ENCODE measurements around the gene ABCA6. TPM values are rescaled to one million over a fixed set of nuclear protein-coding genes. Genes with fewer than 3 reads are reported as not detected.

The ABCA6 gene
- total and polyA plus RNA-seq, 2 of the 13 experiments (the other 11 are each of a cell fraction or from before 2014, with no cell fraction given): 0.05 to 0.11 TPM

GRCh38 chr17:69047368-69048263, 94.1 kb downstream of the ABCA6 start (continued):
- no peak for TF ChIP-seq FLYWCH1 (CRISPR knock-in tag; IDR thresholded peaks at IDR 0.05)
- peak; percentile 79 for TF ChIP-seq THAP11 (CRISPR knock-in tag; IDR thresholded peaks at IDR 0.05)
- peak; percentile 65 to 87; a peak in 3 of 4 replicates for TF ChIP-seq NR2F1 (CRISPR knock-in tag; IDR thresholded peaks at IDR 0.05)
- peak; percentile 78; the same call in 1 of the 2 replicates for TF ChIP-seq SKIL (CRISPR knock-in tag; IDR thresholded peaks at IDR 0.05; ENCODE audit: borderline replicate concordance)
- TF ChIP-seq U2AF1 (optimal IDR thresholded peaks at IDR 0.05; ENCODE audit: low read depth, low read length): no peak
- TF ChIP-seq FUBP1 (CRISPR knock-in tag; IDR thresholded peaks at IDR 0.05; ENCODE audit: borderline replicate concordance): peak; percentile 48; the same call in 1 of the 2 replicates
- no peak for TF ChIP-seq ZNF20 (CRISPR knock-in tag; IDR thresholded peaks at IDR 0.05)
- TF ChIP-seq HIC2 (CRISPR knock-in tag; IDR thresholded peaks at IDR 0.05; ENCODE audit: low read depth): no peak
- no peak for TF ChIP-seq ZNF367 (CRISPR knock-in tag; IDR thresholded peaks at IDR 0.05; ENCODE audit: borderline replicate concordance)
- TF ChIP-seq SATB2 (CRISPR knock-in tag; IDR thresholded peaks at IDR 0.05): peak; percentile 81; the same call in 1 of the 2 replicates
- peak; percentile 75; the same call in 1 of the 2 replicates for TF ChIP-seq CHD4 (IDR thresholded peaks at IDR 0.05; ENCODE audit: borderline replicate concordance, low read length)
- no peak; the same call in 1 of the 2 replicates for TF ChIP-seq ATF6 (CRISPR knock-in tag; conservative IDR thresholded peaks at IDR 0.05)
- peak; percentile 43; the same call in 1 of the 2 replicates for TF ChIP-seq ZSCAN25 (CRISPR knock-in tag; IDR thresholded peaks at IDR 0.05)
- 0 out of 2 replicates have a peak, but pooled peaks have one; percentile 8 for TF ChIP-seq ZNF7 (CRISPR knock-in tag; IDR thresholded peaks at IDR 0.05)
- TF ChIP-seq EZH2 (conservative IDR thresholded peaks at IDR 0.05; ENCODE audit: low read depth, low read length): no peak
- no peak; the same call in 1 of the 2 replicates for TF ChIP-seq NCOA5 (CRISPR knock-in tag; IDR thresholded peaks at IDR 0.05)
- TF ChIP-seq ZMYM2 (CRISPR knock-in tag; IDR thresholded peaks at IDR 0.05): peak; percentile 80; the same call in 1 of the 2 replicates

Data from HepG2 (cell line).